GM18498 (cell line): ENCODE results near the gene SNAP29.
"Not testable (repeated sequence)": the region's sequence is repeated elsewhere in the genome, so short reads cannot be mapped to it uniquely, and the experiment has no call there.

Experiments
- ATAC-seq: cut with Tn5 transposase; IDR thresholded peaks from one replicate; pipeline ENCODE4 v1.9.1; 2021; ENCODE audit warnings: mild to moderate bottlenecking, moderate library complexity; ENCODE audit not compliant: unreplicated experiment

SNAP29 gene

DNA sequence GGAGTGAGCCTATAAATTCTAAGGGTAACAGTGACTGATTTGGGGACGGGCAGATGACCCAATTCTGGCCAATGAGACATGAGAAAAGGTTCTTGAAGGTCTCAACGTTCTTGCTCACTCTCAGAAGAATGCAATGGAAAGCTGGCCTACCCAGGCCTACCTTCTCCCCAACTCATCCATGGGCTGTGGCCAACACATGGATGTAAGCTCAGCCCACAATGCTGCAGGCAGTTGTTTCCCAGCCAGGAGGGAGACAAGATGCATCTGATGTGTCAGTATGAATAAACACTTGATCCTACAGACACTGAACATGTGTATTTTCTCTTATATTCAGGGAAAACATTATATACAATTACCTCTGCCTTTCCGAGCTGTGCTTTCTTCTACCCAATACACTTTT is 24.6 kb upstream of the SNAP29 start:
- no peak for ATAC-seq

- ATAC-seq, result no peak
Measured at GRCh38 chr22:20834725-20835124, 24.1 kb upstream of the SNAP29 start.

DNA sequence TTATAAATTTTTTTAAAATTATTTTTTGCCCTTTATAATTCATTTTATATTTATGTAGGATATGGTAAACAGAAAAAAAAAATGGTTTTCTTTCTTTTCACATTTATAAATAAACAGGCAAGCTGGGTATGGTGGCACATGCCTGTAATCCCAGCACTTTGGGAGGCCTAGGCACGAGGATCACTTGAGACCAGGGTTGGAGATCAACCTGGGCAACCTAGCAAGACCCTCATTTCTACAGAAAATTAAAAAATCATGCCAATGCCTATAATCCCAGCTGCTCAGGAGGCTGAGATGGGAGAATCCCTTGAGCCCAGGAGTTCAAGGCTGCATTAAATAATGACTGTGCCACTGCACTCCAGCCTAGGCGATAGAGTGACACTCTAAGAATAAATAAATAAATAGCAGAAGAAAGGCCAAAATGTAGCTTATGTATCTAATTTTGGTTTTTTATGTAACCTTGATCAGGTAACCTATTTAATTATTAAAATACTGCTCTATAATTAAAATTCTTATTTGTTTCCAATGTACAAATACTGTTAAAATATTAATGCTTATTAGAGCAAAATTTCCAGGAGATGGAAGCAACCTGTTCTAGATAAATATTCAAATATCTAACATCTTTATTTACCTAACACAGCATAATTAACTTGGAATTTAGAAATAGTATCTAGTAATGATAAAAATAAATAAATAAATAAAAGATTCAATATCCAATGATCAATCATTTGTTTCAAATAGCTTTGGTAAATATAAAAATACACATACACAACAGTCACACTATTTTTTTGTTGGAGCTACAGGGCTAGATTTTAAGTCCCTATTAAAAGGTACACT is 21.6 kb upstream of the SNAP29 start:
- ATAC-seq, result no peak

GRCh38 chr22:20839354-20839753 is 19.5 kb upstream of the SNAP29 start:
- ATAC-seq, result not testable (repeated sequence)

DNA sequence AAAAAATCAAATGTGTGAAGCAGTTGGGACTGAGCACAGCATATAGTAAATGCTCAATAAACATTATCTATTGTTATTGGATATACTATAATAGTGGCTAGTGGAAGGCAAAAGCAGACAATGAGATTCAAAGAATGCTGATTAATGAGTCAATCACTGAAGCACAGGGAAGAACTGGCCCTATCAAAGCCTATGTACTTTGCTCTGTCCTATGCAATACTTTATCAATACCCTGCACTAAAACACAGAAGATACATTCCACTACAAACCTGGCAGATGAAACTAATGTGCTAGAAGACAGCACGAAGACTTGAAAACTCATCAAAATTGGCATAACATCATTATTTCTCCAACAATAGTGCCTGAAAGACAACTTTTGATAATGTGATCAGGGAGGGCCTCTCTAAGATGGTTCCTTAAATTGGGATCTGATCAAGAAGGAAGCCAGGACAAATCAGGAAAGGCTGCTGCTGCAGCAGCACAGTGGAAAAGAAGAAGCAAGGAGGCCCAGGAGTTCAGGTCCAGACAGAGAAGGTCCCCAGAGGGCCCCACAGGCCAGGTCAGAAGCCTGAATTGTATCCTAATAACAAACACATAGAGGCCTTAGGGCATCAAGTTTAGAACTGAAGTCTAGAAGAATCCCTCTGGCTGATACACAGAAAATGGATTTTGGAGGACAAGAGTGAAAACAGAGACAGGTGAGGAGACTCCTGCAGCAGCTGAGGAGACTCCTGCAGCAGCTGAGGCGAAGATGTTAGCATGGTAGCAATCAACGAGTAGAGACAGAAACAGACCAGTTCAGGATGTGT is 18.8 kb upstream of the SNAP29 start:
- ATAC-seq, result no peak

DNA sequence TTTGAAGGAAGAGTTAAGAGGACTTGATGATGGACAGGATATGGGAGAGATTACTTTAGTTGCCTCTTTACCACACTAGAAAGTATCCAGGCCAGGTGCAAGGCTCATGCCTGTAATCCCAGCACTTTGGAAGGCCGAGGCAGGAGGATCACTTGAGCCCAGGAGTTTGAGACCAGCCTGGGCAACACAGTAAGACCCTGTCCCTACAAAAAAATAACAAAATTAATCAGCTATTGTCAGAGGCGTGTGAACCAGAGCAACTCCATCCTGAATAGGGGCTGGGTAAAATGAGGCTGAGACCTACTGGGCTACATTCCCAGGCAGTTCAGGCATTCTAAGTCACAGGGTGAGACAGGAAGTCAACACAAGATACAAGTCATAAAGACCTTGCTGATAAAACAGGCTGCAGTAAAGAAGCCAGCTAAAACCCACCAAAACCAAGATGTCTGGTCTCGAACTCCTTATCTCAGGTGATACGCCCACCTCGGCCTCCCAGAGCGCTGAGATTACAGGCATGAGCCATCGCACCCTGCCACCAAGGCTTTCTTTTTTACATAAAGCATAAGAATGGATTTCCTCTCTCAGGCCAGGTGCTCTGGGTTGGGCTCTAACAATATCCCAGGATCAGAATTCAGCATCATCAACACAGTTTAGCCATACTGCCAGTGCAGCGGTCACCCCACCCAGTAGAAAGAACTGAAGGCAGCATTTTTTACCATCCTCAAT is 18.0 kb upstream of the SNAP29 start:
- ATAC-seq, result no peak

DNA sequence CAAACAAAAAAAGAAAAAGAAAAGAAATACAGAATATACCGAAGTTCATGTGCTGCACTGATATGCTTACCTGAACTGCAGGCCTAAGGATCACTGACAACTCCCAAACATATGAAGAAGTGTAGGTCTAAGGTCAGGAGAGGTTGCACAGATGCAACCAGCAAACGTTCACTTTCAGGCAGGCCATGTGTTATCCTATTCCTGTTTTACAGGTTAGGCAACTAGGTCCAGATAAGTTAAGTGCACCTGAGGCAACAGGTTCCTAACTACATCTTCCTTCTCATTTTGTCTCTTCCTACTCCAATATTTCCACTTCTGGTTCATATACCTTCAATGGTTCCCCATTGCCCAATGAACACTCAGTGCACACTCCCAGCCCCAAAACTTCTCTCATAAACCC is 15.3 kb upstream of the SNAP29 start:
- ATAC-seq, result no peak

- ATAC-seq, result no peak
Measured at GRCh38 chr22:20844055-20845037, 14.5 kb upstream of the SNAP29 start.

- no peak for ATAC-seq
Measured at GRCh38 chr22:20847318-20847822, 11.4 kb upstream of the SNAP29 start.

DNA sequence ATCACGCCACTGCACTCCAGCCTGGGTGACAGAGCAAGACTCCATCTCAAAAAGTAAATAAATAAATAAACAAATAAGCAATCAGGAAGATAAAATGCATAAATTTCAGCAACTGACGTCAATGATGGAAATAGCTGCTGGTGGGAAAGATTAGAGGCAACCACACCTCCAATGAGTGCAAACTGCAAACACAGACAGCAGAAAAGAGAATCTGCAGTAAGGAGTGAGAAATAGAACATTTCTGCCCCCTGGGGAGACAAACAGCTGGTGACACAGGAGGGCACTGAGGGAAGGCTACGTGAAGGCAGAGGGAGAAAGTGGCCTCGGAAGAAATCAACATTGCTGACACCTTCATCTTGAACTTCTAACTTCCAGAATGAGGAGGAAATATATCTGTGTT is 6.7 kb upstream of the SNAP29 start:
- ATAC-seq, result no peak

DNA sequence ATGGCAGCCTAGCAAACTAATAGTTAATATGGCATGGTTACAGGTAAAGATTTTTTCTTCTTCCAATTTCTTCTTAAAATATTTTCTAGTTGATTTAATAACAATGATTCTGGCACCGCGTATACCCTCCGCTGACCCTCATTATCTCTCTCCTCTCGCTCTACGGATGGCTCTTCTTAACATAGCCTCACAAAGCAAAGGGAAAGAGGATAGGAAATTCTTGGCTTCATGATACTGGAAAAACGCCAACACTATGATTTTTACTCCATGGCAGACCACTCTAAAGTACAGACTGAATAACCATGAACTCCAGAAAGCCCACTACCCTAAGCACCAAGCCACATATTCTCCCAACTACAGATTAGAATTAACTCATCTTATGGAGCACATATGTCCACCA is 6.3 kb upstream of the SNAP29 start:
- ATAC-seq, result no peak

DNA sequence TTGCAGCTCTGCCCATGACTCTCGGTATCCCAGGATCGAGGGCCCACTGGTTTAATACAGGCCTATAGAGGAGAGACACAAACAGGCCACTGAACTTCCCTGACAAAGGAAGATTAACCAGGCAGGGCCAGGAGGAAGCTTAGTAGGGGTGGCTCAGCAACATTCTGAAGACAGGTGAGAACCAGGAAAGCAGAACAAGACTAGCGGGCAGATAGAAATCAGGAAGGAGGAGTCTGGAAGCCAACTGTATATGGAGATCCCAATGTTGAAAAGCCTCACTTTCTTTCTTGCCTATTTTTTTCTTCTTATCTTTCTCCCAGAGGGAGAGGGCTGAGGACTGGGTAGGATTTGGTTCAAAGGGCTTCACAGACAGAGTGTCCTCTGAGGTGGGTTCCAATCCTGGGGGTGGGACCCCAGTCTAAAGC is 5.6 kb upstream of the SNAP29 start:
- no peak for ATAC-seq

DNA sequence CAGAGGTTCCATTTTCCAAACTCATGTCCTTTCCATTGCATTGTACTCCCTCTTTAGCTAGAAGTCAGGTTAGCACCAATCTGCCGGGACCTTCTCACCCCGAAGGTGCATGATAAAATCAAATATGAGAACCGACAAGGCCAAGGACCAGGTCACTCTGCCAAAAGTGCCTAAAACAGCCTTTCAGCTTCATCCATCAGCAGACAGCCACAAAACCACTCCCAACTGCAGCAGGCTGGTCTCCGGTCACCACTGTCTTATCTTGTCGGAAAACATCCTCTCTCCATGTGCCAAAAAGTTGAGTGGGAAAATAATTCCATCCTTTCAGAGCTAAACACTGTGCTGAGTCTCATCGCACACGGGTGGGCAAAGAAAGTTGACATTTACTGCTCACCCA is 1.6 kb upstream of the SNAP29 start:
- no peak for ATAC-seq

DNA sequence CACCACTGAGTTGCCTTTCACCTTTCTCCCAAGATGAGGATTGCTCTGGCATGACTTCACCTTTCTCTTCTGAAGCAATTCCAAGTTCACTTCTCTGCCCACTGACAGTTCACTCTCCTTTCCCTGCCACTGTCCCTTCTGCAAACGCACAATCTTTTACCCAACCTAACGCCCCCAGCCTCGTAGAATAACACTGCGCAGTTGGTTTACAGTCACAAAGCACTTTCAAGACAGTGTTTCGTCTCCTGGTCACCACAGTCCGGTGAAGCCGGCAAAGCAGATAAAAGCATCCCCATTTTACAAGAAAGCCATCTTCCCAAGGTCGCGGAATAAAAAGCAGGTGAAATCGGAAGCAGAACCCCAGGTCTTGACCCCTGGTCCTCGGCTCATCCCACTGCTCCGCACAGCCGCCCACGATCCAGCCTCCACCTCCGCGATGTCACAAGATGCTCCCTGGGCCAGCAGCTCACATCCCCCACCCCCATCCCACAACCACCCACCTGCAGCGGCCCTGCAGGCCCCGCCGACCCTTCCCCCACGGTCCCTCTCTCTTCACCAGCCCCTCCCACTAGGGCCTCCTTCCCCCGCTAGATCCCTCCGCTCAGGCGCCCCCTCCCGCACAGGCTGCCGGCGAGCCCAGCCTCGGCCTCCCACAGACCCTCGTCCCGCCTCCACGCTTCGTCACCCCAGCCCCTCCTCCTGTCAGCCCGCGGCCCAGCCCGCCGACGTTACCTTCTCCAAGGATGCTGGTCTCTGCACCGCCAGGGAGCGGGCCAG is 781 bp upstream of the SNAP29 start:
- peak; percentile 47 for ATAC-seq

GRCh38 chr22:20859615-20860014 is 808 bp downstream of the SNAP29 start:
- ATAC-seq, result no peak

DNA sequence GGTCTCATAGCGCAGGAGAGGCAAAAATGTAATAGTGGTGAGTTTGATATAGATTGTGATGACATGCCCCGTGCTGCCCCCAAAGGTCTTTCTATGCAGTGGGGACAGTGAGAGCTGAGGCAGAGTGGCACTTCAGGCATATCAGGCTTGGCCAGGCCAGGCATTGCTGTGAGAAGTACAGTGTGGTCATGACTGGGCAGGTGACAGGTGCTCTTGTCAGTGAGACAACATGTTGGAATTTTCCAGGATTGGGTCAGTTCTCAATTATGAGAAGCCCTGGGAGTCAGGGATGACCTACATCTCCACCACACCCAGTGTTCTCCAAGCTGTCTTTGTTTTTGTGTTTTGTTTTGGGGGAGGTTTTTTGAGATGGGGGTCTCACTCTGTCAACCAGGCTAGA is 3.7 kb downstream of the SNAP29 start:
- no peak for ATAC-seq

- no peak for ATAC-seq
Measured at GRCh38 chr22:20863366-20863765, 4.6 kb downstream of the SNAP29 start.

- no peak for ATAC-seq
Measured at GRCh38 chr22:20864186-20864908, 5.5 kb downstream of the SNAP29 start.

DNA sequence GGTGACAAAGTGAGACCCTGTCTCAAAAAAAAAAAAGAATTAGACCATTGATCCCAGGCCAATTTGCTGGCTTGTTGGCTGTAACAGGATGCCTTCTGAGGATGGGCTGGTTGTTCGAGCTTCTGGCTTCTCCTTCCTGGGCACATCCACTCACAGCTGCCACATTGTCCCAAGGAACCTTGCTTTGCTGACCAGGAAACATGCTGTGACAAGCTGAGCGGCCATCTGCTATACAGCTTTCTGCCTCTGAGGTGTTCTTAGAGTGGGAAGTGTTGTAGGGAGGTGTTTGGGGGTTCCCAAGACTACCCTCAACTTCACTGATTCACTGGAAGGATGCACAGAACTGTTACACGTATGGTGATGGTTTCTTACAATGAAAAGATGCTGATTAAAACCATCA is 6.5 kb downstream of the SNAP29 start:
- no peak for ATAC-seq
